ENCODE data around the gene MMD2. TPM values are rescaled to one million over a fixed set of nuclear protein-coding genes. Genes with fewer than 3 reads are reported as not detected.

MMD2 gene
- polyA plus RNA-seq, 1 experiment, result not detected

DNA sequence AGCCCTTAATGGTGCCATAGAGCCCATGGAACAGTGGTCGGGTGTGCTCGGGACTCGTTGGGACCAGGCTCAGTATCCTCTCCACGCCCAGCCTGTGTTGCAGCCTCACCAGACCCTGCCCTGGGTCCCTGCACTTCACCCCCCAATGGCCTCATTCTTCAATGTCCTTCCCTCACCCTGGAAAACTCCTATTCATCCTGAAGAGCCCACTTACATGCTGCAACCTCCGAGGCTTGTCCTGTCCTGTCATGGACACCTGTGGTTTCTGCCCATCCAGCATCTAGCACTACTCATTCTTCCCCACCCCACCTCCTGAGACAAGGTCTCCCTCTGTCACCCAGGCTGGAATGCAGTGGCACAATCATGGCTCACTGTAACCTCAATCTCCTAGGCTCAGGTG is 7.7 kb downstream of the MMD2 start:
- Histone ChIP-seq H3K36me3 (ENCODE audit: control insufficient read depth, insufficient read depth, low read length) (no peaks in the 10 kb centered on the region), H3K27me3 (ENCODE audit: control insufficient read depth, insufficient read depth, low read length) (no peaks in the 10 kb centered on the region), H3K4me3 (ENCODE audit: low read depth, low read length) (no peak overlapping the region)
- TF ChIP-seq, protein P1, sequence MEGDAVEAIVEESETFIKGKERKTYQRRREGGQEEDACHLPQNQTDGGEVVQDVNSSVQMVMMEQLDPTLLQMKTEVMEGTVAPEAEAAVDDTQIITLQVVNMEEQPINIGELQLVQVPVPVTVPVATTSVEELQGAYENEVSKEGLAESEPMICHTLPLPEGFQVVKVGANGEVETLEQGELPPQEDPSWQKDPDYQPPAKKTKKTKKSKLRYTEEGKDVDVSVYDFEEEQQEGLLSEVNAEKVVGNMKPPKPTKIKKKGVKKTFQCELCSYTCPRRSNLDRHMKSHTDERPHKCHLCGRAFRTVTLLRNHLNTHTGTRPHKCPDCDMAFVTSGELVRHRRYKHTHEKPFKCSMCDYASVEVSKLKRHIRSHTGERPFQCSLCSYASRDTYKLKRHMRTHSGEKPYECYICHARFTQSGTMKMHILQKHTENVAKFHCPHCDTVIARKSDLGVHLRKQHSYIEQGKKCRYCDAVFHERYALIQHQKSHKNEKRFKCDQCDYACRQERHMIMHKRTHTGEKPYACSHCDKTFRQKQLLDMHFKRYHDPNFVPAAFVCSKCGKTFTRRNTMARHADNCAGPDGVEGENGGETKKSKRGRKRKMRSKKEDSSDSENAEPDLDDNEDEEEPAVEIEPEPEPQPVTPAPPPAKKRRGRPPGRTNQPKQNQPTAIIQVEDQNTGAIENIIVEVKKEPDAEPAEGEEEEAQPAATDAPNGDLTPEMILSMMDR (IDR thresholded peaks at IDR 0.05; ENCODE audit: insufficient read depth, low read depth, low read length), result no peak
- DNase-seq (ENCODE audit: low read depth), result no peak
- ChIA-PET POLR2A (no interaction called here), CTCF (interaction anchor here (1.4 to 2.3 kb wide), 2 partner anchors 22 to 68 kb away, joined by 3 to 8 read pairs; partner anchors contain the start of gene RADIL)

DNA sequence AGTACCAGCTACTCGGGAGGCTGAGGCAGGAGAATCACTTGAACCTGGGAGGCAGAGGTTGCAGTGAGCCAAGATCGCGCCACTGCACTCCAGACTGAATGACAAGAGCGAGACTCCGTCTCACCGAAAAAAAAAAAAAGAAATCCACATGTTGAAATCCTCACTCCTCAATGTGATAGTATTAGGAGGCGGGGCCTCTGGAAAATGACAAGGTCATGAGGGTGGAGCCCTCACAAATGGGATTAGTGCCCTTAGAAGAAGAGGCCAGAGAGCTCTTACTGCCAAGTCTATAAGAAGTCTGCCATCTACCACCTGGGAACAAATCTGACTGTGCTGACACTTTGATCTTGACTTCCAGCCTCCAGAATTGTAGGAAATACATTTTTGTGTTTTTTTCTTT is 10.6 kb downstream of the MMD2 start:
- CTCF ChIA-PET, result no interaction called here
- H3K27me3 ChIP-seq (ENCODE audit: control insufficient read depth, insufficient read depth, low read length), result no peaks in the 10 kb centered on the region
- TF ChIP-seq, protein P1 (IDR thresholded peaks at IDR 0.05; ENCODE audit: insufficient read depth, low read depth, low read length), result no peak
- H3K36me3 ChIP-seq (ENCODE audit: control insufficient read depth, insufficient read depth, low read length), result no peaks in the 10 kb centered on the region
- no peak overlapping the region for H3K4me3 ChIP-seq (ENCODE audit: low read depth, low read length)
- no peak for DNase-seq (ENCODE audit: low read depth)
- POLR2A ChIA-PET, result interaction anchor here (0.6 kb wide), 1 partner anchor 19 kb away, joined by 4 read pairs; no protein-coding TSS in a partner anchor

DNA sequence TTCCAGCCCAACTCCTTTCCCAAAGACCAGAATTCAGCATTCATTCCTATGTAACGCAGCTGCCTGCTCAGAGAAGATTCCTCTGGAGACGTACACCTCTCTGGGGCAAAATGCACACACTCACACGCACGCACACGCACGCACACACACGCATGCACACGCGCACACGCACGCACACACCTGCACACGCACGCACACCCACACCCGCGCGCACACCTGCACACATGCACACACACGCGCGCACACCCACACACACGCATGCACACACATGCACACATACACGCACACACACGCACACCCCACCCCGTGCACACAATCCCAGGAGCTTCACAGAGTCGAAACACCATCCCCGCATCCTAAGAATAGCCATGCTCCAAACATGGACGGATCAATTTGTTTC is 13.0 kb downstream of the MMD2 start:
- DNase-seq (ENCODE audit: low read depth), result no peak
- ChIA-PET POLR2A (no interaction called here), CTCF (interaction anchor here (0.9 to 1.3 kb wide), 2 partner anchors 45 to 62 kb away, joined by 3 to 4 read pairs; partner anchors contain the start of gene RADIL)
- Histone ChIP-seq H3K36me3 (ENCODE audit: control insufficient read depth, insufficient read depth, low read length) (no peaks in the 10 kb centered on the region), H3K27me3 (ENCODE audit: control insufficient read depth, insufficient read depth, low read length) (no peaks in the 10 kb centered on the region), H3K4me3 (ENCODE audit: low read depth, low read length) (no peak overlapping the region)
- TF ChIP-seq, protein P1 (IDR thresholded peaks at IDR 0.05; ENCODE audit: insufficient read depth, low read depth, low read length), result no peak

DNA sequence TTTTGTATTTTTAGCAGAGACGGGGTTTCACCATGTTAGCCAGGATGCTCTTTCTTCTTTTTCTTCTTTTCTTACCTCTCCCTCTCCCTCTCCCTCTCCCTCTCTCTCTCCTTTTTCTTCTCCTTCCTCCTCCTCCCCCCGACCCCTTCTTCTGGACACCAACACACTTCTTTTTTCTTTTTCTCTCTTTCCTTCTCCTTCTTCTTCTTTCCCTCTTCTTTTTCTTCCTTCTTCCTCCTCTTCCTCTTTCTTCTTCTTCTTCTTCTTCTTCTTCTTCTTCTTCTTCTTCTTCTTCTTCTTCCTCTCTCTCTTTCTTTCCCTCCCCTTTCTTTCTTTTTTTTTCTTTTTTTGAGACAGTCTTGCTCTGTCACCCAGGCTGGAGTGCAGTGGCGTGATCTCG is 14.0 kb downstream of the MMD2 start:
- DNase-seq (ENCODE audit: low read depth), result no peak
- TF ChIP-seq, protein P1 (IDR thresholded peaks at IDR 0.05; ENCODE audit: insufficient read depth, low read depth, low read length), result no peak
- POLR2A ChIA-PET, result no interaction called here
- CTCF ChIA-PET, result no interaction called here
- H3K4me3 ChIP-seq (ENCODE audit: low read depth, low read length), result no peak overlapping the region
- no peaks in the 10 kb centered on the region for H3K36me3 ChIP-seq (ENCODE audit: control insufficient read depth, insufficient read depth, low read length)
- H3K27me3 ChIP-seq (ENCODE audit: control insufficient read depth, insufficient read depth, low read length), result no peaks in the 10 kb centered on the region

- ChIA-PET POLR2A (no interaction called here), CTCF (no interaction called here)
- Histone ChIP-seq H3K36me3 (ENCODE audit: control insufficient read depth, insufficient read depth, low read length) (no peaks in the 10 kb centered on the region), H3K27me3 (ENCODE audit: control insufficient read depth, insufficient read depth, low read length) (no peaks in the 10 kb centered on the region), H3K4me3 (ENCODE audit: low read depth, low read length) (no peak overlapping the region)
- DNase-seq (ENCODE audit: low read depth), result no peak
- TF ChIP-seq, protein P1 (IDR thresholded peaks at IDR 0.05; ENCODE audit: insufficient read depth, low read depth, low read length), result no peak
These were observed 15.7 kb downstream of the MMD2 start for GRCh38 chr7:4943297-4943696.
